Right atrium auricular region (tissue), 2 donors: ENCODE measurements around the gene USP10. TPM values are rescaled to one million over a fixed set of nuclear protein-coding genes. Genes with fewer than 3 reads are reported as not detected.

Experiments
- DNase-seq: peaks from one replicate; pipeline ENCODE4 v3.0.0-alpha.2; 2019; ENCODE audit warnings: low spot score
- H3K27ac ChIP-seq, 2 donors: fragments of 200-600 bp; sonication (generic); 1 replicate in 1 of 2; 2 replicates in 1 of 2; pipeline ENCODE4 v1.5.1; 2016 to 2019
- H3K27me3 ChIP-seq, 2 donors: fragments of 200-600 bp; sonication (generic); one replicate each; pipeline versions ENCODE4 v1.5.1 to v1.6.0; 2017 to 2019
- H3K36me3 ChIP-seq: fragments of 200-600 bp; sonication (generic); one replicate; pipeline ENCODE4 v1.5.1; 2016
- H3K4me1 ChIP-seq, 2 donors: fragments of 200-600 bp; sonication (generic); one replicate each; pipeline versions ENCODE4 v1.5.1 to v1.6.0; 2017 to 2019
- H3K4me3 ChIP-seq, 2 donors: fragments of 200-600 bp; sonication (generic); 1 replicate in 1 of 2; 2 replicates in 1 of 2; pipeline ENCODE4 v1.5.1; 2017 to 2019; ENCODE audit warnings: mild to moderate bottlenecking in 1 of 2, moderate library complexity in 1 of 2
- H3K9me3 ChIP-seq, 2 donors: fragments of 200-600 bp; sonication (generic); one replicate each; pipeline ENCODE4 v1.5.1; 2019
- total RNA-seq, 2 donors: library from RNA; depleted of rRNA; stranded (reverse); fragments of >200 nt; gene quantifications; one replicate each; pipeline ENCODE4 v1.1.0, GENCODE V29; 2016
- TF ChIP-seq, protein P1 (sequence below), 2 donors: fragments of 200-600 bp; sonication (generic); IDR thresholded peaks; one replicate each; pipeline ENCODE4 v1.5.1; 2019; ENCODE audit warnings: antibody characterized with exemption in 2 of 2

Gene USP10
- total RNA-seq, 2 donors from 2014 or later = 44.9 to 52.3 TPM

DNA sequence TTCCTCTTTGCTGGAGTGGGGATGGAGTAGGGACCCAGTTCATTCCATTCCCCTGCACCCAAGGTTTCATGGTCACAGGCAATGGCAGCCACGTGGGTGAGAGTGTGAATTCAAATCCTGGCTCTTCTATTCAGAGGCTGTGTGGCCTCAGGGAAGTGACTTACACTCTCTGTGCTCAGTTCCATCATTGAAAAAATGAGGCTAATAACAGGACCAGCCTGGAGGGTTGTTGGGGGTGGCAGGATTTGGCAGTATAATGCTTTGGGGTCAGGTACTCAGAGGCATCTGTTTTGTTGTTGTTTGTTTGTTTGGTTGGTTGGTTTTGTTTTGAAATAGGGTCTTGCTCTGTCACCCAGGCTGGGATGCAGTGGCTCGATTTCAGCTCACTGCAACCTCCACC, 117.8 kb downstream of the USP10 start:
- peaks cover 0 to 20% of the 10 kb centered on the region in 2 donors for H3K4me1 ChIP-seq
- TF ChIP-seq, protein P1, sequence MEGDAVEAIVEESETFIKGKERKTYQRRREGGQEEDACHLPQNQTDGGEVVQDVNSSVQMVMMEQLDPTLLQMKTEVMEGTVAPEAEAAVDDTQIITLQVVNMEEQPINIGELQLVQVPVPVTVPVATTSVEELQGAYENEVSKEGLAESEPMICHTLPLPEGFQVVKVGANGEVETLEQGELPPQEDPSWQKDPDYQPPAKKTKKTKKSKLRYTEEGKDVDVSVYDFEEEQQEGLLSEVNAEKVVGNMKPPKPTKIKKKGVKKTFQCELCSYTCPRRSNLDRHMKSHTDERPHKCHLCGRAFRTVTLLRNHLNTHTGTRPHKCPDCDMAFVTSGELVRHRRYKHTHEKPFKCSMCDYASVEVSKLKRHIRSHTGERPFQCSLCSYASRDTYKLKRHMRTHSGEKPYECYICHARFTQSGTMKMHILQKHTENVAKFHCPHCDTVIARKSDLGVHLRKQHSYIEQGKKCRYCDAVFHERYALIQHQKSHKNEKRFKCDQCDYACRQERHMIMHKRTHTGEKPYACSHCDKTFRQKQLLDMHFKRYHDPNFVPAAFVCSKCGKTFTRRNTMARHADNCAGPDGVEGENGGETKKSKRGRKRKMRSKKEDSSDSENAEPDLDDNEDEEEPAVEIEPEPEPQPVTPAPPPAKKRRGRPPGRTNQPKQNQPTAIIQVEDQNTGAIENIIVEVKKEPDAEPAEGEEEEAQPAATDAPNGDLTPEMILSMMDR (IDR thresholded peaks at IDR 0.05) = no peak
- no peak overlapping the region for H3K4me3 ChIP-seq
- H3K27ac ChIP-seq = no peak overlapping the region
- DNase-seq = no peak
- H3K27me3 ChIP-seq = no peaks in the 10 kb centered on the region
- H3K9me3 ChIP-seq = no peaks in the 10 kb centered on the region
- H3K36me3 ChIP-seq = no peaks in the 10 kb centered on the region

DNA sequence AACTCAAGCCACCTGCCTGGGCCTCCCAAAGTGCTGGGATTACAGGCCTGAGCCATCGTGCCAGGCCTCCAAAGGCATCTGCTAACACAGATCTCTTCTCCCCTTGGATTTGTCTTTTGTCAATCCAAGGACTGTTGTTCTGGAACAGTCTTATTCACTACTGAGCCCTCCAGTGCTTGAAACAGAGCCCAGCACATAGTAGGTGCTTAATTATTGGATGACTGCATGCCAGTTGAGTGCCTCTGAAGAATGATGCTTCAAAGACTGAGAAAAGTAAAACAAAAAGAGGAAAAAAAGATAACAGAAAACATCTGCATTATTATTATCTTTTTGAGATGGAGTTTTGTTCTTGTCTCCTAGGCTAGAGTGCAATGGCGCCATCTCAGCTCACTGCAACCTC, 118.3 kb downstream of the USP10 start:
- no peaks in the 10 kb centered on the region for H3K27me3 ChIP-seq
- no peak for DNase-seq
- no peaks in the 10 kb centered on the region for H3K9me3 ChIP-seq
- H3K4me1 ChIP-seq = peaks cover 0 to 20% of the 10 kb centered on the region in 2 donors
- TF ChIP-seq, protein P1 (IDR thresholded peaks at IDR 0.05) = no peak
- no peak overlapping the region for H3K4me3 ChIP-seq
- H3K36me3 ChIP-seq = no peaks in the 10 kb centered on the region
- H3K27ac ChIP-seq = no peak overlapping the region

DNA sequence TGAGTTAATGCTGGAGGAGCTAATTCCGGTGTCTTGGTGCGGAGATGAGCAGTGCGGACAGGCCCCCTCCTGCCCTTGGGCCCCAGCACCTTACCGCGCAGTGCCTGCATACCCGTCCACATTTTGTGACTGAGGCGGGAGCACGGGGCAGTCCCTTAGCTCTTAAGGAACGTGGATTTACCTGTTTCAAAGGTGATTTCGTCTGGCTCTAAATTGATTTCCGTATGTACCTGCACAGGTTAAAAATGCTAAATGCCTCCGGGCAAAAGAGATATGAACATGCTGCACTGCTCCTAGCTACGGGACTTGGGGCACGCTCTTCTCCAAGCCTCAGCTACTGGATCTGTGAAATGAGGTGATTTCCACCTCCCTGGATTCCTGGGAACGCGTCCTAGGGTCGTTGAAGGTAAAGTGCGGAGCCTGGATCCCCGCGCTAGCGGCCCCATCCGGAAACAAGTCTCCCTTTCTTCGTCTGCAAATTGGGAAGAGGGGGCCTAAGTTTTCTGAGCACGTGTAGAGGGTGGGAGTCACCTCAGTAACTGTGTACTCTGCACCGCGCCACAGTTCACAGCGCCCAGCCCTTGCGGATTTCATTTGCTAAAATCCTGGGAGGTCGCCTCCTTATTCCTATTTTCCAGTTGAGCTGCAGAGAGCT, 119.3 kb downstream of the USP10 start:
- Histone ChIP-seq H3K4me1 (peaks cover 0 to 20% of the 10 kb centered on the region in 2 donors), H3K27ac (no peak overlapping the region), H3K36me3 (no peaks in the 10 kb centered on the region), H3K27me3 (no peaks in the 10 kb centered on the region), H3K9me3 (no peaks in the 10 kb centered on the region), H3K4me3 (peak overlapping the region; percentile 7 to 67)
- no peak for DNase-seq
- TF ChIP-seq, protein P1 (IDR thresholded peaks at IDR 0.05) = no peak

DNA sequence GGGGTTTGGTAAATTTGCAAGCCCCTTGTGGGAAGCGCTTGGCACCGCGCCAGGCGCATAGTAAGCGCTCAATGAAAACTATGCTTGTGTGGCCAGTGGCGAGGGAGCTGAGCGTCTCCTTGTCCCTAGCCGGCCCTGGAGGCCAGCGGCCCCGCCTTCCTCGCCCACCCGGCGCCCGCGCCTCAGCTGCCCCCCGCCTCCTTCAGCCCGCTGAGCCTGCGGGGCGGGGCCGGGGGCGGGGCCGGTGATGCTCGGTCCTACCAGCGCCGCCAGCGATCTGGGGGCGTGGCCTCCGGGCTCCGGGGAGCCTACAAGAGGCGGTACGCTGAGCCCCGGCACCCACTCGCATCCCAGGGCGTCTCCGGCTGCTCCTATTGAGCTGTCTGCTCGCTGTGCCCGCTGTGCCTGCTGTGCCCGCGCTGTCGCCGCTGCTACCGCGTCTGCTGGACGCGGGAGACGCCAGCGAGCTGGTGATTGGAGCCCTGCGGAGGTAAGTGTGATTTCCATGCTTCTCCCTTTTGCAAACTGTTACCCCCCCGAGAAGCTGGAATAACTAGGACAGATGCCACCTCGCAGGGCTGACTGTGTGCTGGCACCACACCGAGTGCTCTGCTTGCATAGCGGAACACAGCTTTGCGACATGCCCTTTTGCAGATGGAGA, 120.0 kb downstream of the USP10 start, which contains the start of gene CRISPLD2:
TSS of gene CRISPLD2 (plus strand) at position 342 of the 661 bp plus-strand sequence. CDS start 18,511 bp downstream, outside the sequence.
- Histone ChIP-seq H3K4me1 (peaks cover 0 to 20% of the 10 kb centered on the region in 2 donors), H3K4me3 (peak within 1 kb of the TSS; percentile 46 to 67), H3K27ac (peak within 1 kb of the TSS; percentile 76 to 85)

DNA sequence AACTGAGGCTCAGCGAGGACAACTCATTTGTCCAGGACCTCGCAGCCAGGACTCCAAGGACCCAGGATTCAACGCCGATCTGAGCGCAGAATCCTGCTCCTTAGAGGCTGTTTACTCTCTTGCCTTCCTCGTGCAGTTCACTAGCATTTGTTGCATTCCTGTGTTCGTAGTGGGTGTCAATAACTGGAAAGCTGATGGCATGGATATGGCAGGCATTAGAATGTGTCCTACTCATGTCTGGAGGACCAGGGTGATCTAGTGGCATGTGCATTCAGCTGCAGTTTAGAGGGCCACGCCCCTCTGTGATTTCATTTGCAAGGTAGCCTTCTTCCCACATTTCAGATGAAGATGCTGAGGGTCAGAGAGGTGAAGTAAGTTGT, 120.5 kb downstream of the USP10 start:
- Histone ChIP-seq H3K27ac (peak overlapping the region; percentile 76 to 85), H3K27me3 (no peaks in the 10 kb centered on the region), H3K4me1 (peaks cover 0 to 20% of the 10 kb centered on the region in 2 donors), H3K36me3 (no peaks in the 10 kb centered on the region), H3K4me3 (peak overlapping the region; percentile 46 to 67), H3K9me3 (no peaks in the 10 kb centered on the region)
- no peak for DNase-seq
- TF ChIP-seq, protein P1 (IDR thresholded peaks at IDR 0.05) = no peak

More for the DNA sequence above, 120.0 kb downstream of the USP10 start, which contains the start of gene CRISPLD2:
- TF ChIP-seq, protein P1 (IDR thresholded peaks at IDR 0.05) = no peak
- no peaks in the 10 kb centered on the region for H3K36me3 ChIP-seq
- no peaks in the 10 kb centered on the region for H3K9me3 ChIP-seq
- no peaks in the 10 kb centered on the region for H3K27me3 ChIP-seq
- DNase-seq = peak; percentile 95
